ENCODE data around the gene SDCCAG8.

GRCh38 chr1:243261390-243261789, 5.5 kb downstream of the SDCCAG8 start:
- no peak for TF ChIP-seq REST (tag by site-specific recombination; IDR thresholded peaks at IDR 0.05)
- no peak for TF ChIP-seq CTCF (tag by site-specific recombination; IDR thresholded peaks at IDR 0.05)
- TF ChIP-seq ZNF768 (tag by site-specific recombination; IDR thresholded peaks at IDR 0.05): no peak
- no peak for TF ChIP-seq MYNN (tag by site-specific recombination; IDR thresholded peaks at IDR 0.05; ENCODE audit: borderline replicate concordance)
- no peak for TF ChIP-seq KLF17 (tag by site-specific recombination; IDR thresholded peaks at IDR 0.05)
- TF ChIP-seq ZBTB11 (tag by site-specific recombination; conservative IDR thresholded peaks at IDR 0.05; ENCODE audit: low read depth): no peak

Data from HEK293 (cell line).